ENCODE results near the gene ANKRD12.

GRCh38 chr18:9136315-9137155 lies at the start of gene ANKRD12:
- TF ChIP-seq CTCF (IDR thresholded peaks at IDR 0.05; ENCODE audit: low read depth, low read length, poor library complexity, severe bottlenecking) (no peak), EZH2phosphoT487 (IDR thresholded peaks at IDR 0.05; ENCODE audit: borderline replicate concordance, low read length) (no peak)

All from DOHH2 (cell line).